Measurements from ENCODE around the gene TBC1D8.

The TBC1D8 gene

DNA sequence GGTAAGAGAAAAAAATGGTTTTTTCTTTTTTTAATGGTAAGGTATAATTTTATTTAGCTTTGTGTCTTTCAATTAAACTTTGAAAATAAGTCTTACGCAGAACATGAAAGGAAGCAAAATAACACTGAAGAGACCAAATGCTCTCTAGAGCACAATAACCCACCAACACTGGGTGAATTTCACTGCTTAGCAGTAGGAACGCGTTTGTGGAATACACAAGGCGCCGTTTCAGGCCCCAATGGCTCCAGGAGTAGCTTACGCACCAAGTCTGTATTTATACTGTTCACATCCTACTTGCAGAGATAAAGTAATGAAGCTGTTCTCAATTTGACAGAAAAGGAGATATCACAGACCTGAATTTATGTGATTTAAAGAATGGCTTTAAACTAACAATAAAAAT is 125.6 kb downstream of the TBC1D8 start:
- no peak overlapping the region for H3K4me3 ChIP-seq (ENCODE audit: low read depth, low read length)
- TF ChIP-seq POLR2A (IDR thresholded peaks at IDR 0.05; ENCODE audit: extremely low read depth, insufficient read length) (no peak), MYC (IDR thresholded peaks at IDR 0.05; ENCODE audit: low read depth, low read length) (no peak)
- TF ChIP-seq, protein P1, sequence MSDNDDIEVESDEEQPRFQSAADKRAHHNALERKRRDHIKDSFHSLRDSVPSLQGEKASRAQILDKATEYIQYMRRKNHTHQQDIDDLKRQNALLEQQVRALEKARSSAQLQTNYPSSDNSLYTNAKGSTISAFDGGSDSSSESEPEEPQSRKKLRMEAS (IDR thresholded peaks at IDR 0.05; ENCODE audit: low read depth, low read length), result no peak
- TF ChIP-seq, protein P2, sequence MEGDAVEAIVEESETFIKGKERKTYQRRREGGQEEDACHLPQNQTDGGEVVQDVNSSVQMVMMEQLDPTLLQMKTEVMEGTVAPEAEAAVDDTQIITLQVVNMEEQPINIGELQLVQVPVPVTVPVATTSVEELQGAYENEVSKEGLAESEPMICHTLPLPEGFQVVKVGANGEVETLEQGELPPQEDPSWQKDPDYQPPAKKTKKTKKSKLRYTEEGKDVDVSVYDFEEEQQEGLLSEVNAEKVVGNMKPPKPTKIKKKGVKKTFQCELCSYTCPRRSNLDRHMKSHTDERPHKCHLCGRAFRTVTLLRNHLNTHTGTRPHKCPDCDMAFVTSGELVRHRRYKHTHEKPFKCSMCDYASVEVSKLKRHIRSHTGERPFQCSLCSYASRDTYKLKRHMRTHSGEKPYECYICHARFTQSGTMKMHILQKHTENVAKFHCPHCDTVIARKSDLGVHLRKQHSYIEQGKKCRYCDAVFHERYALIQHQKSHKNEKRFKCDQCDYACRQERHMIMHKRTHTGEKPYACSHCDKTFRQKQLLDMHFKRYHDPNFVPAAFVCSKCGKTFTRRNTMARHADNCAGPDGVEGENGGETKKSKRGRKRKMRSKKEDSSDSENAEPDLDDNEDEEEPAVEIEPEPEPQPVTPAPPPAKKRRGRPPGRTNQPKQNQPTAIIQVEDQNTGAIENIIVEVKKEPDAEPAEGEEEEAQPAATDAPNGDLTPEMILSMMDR (IDR thresholded peaks at IDR 0.05; ENCODE audit: low read depth, low read length), result no peak
- no peak for DNase-seq (ENCODE audit: low read depth)

DNA sequence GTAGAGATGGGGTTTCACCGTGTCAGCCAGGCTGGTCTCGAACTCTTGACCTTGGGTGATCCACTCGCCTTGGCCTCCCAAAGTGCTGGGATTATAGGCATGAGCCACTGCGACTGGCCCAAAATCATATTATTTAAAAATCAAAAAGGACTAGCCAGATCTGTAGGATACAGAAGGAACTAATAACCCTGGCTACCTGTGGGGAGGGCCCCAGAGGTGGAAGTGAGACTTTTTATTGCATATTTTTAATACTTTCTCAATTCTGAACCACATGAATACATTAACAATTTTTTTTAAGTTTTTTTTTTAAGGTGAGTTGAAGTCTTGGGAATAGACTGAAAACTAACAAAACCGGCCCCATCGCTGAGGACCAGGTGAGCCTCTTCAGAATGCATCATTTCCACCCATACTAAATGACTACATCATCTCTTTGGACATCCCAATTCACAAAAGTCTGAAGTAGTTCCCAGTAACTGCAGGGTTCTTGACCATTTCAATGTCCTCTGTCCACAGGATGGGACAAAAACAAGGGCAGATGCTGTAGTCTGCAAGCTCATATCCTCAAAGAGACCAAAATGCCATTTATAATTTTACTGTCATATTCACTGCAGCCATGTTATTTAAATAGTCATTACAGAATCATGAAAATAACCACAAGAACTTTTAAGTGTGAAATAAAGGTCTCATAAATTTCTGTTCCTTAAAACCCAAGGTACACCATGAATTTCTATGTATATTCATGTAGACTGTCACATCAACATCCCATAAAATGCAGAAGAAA is 127.7 kb downstream of the TBC1D8 start:
- no peak for DNase-seq (ENCODE audit: low read depth)
- H3K4me3 ChIP-seq (ENCODE audit: low read depth, low read length), result no peak overlapping the region
- TF ChIP-seq POLR2A (IDR thresholded peaks at IDR 0.05; ENCODE audit: extremely low read depth, insufficient read length), result no peak
- TF ChIP-seq, protein P1 (IDR thresholded peaks at IDR 0.05; ENCODE audit: low read depth, low read length), result no peak
- TF ChIP-seq, protein P2 (IDR thresholded peaks at IDR 0.05; ENCODE audit: low read depth, low read length), result no peak
- no peak for TF ChIP-seq MYC (IDR thresholded peaks at IDR 0.05; ENCODE audit: low read depth, low read length)

DNA sequence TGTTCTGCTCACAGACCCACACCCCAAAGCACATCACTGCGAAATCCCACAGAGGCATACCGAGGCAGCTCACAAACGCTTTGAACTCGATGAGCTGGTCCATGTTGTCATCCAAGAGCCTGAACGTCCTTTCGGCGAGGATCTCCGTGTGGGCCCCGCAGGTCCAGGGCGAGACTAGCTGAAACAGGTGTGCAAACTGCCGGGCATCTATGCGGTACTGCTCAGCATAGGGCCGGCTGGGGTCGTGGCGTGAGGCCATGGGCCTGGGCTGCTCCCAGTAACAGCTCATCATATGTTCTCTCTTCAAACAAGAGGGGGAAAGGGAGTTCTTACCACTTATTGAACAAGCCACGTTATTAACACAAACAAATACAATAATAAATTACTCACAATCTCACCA is 129.0 kb downstream of the TBC1D8 start:
- no peak overlapping the region for H3K4me3 ChIP-seq (ENCODE audit: low read depth, low read length)
- DNase-seq (ENCODE audit: low read depth), result no peak
- TF ChIP-seq, protein P1 (IDR thresholded peaks at IDR 0.05; ENCODE audit: low read depth, low read length), result no peak
- TF ChIP-seq POLR2A (IDR thresholded peaks at IDR 0.05; ENCODE audit: extremely low read depth, insufficient read length) (no peak), MYC (IDR thresholded peaks at IDR 0.05; ENCODE audit: low read depth, low read length) (no peak)

DNA sequence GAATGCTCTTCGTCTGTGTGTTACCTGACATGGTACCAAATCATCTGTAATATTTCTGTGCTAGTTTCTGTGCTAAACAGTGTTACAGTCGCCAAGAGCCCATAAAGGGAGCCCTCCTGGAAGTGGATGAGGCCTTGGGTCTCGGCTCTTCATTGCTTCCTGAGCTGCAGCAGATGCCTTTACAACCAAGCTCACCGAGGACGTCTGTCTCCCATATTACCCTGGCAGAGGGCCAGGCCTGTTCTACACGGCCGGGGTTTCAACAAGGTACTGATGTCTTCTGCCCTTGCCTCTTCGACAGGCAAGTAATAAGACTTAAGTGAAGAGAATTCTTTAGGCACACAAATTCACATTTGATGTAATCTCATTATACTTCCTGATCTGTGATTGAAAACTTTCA is 132.2 kb downstream of the TBC1D8 start:
- no peak overlapping the region for H3K4me3 ChIP-seq (ENCODE audit: low read depth, low read length)
- TF ChIP-seq MYC (IDR thresholded peaks at IDR 0.05; ENCODE audit: low read depth, low read length) (no peak), POLR2A (IDR thresholded peaks at IDR 0.05; ENCODE audit: extremely low read depth, insufficient read length) (no peak)
- TF ChIP-seq, protein P2 (IDR thresholded peaks at IDR 0.05; ENCODE audit: low read depth, low read length), result no peak
- TF ChIP-seq, protein P1 (IDR thresholded peaks at IDR 0.05; ENCODE audit: low read depth, low read length), result no peak
- DNase-seq (ENCODE audit: low read depth), result no peak

DNA sequence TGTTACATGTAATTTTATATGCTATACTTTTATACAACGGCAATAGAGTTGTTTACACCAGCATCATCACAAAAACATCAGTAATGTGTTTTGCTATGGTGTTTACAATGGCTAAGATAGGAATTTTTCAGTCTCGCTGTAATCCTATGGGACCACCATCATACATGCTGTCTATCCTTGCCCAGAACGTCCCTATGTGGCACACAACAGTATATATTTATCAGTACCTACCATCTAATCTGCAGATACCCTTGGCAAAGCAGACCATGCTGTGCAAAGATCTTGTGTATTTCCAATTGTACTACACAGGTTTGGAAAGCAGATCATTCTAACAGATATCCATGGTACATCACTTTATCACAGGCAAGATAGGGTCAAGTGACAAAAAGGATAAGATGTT is 133.8 kb downstream of the TBC1D8 start:
- TF ChIP-seq, protein P1 (IDR thresholded peaks at IDR 0.05; ENCODE audit: low read depth, low read length), result no peak
- no peak for TF ChIP-seq MYC (IDR thresholded peaks at IDR 0.05; ENCODE audit: low read depth, low read length)
- TF ChIP-seq, protein P2 (IDR thresholded peaks at IDR 0.05; ENCODE audit: low read depth, low read length), result no peak
- TF ChIP-seq POLR2A (IDR thresholded peaks at IDR 0.05; ENCODE audit: extremely low read depth, insufficient read length), result no peak
- no peak for DNase-seq (ENCODE audit: low read depth)
- H3K4me3 ChIP-seq (ENCODE audit: low read depth, low read length), result no peak overlapping the region

DNA sequence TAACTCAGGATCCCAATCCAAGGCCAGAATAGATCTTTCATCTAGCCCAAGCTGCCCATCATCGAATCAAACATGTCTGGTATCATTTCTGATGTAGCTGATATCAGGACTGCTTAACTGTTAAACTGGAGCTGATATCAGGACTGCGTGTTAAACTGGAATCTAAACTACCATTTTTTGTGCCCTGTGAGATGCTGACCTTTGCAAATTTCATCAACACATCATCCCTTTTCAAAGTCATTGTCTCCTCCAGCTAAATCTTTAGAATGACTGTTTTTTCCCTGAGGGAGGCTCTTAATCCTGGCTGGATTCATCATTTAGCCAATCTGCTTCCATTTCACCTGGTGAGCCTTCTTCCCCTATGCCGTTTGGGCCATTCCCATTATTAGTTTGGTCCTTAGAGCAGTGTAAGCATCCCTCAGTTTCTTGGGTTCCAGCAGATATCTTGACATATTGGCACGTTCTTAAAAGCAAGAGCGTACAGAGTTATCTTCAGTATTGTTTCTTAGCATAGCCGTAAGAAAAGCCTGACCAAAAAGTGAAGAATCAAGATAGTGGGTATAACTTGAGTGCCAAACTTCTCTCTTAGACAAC is 136.8 kb downstream of the TBC1D8 start:
- no peak for DNase-seq (ENCODE audit: low read depth)
- TF ChIP-seq, protein P1 (IDR thresholded peaks at IDR 0.05; ENCODE audit: low read depth, low read length), result no peak
- TF ChIP-seq MYC (IDR thresholded peaks at IDR 0.05; ENCODE audit: low read depth, low read length) (no peak), POLR2A (IDR thresholded peaks at IDR 0.05; ENCODE audit: extremely low read depth, insufficient read length) (no peak)
- TF ChIP-seq, protein P2 (IDR thresholded peaks at IDR 0.05; ENCODE audit: low read depth, low read length), result no peak

More for the DNA sequence above, 136.8 kb downstream of the TBC1D8 start:
- no peak overlapping the region for H3K4me3 ChIP-seq (ENCODE audit: low read depth, low read length)

All from NB4 (cell line).